ENCODE results near the gene KIAA0232. TPM values are rescaled to one million over a fixed set of nuclear protein-coding genes. Genes with fewer than 3 reads are reported as not detected.

Gene KIAA0232
- total and polyA plus RNA-seq, 2 experiments from 2014 or later, result 20.6 to 21.7 TPM

DNA sequence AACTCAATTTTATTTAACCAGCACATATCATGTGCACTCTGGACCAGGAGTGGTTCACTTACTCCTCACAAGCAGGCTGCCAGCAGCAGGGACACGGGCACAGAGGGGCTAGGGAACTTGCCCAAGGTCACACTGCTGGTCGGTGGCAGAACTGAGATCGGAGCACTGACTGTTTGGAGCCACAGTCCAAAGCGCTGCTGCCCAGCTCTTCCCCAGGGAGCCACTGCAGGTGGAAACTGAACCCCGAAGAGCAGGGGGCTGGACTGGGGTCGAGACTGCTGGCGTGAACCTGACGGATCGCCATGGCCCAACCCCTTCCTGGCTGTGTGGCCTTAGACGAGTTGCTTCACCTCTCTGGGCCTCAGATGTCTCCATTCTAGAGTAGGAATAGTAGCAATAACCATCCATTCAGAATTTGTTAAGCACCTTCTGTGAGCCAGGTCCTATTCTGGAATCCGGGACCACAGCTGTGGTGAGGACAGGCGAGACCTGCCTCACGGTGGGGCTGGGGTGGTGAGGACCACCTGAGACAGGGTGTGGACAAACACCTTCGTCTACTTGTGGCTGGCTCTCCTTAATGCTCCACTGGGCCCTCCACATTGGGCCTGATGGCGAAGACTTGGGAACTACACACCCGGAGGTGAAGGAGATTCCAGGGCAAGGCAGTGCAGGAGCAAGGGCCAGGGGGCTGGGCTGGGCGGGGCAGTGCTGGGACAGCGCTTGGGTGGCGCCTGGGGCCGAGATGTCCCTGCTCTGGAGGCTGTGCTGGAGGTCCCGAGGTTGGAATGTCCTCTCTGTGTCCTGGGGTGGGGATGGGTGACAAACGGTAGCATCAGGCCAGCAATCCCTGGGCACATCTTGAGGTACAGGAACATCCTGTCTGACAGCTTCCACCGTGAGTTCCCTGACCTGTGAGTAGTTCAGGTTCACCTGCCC, 32.0 kb upstream of the KIAA0232 start:
- no peaks in the 10 kb centered on the region for H3K79me2 ChIP-seq (ENCODE audit: insufficient read depth)
- no peaks in the 10 kb centered on the region for H4K20me1 ChIP-seq (ENCODE audit: insufficient read depth)
- no peak overlapping the region for H3K4me2 ChIP-seq (ENCODE audit: unreplicated experiment)
- 78 to 85% methylated on average over 23 of the region's 23 CpGs for WGBS, 2 experiments (ENCODE audit: low coverage in 1 of 2, low lambda C conversion rate in 2 of 2, missing lambda C conversion rate in 2 of 2)
- no peak overlapping the region for H2AFZ ChIP-seq
- in situ Hi-C loops (cut with MboI), result no loop called here
- H3K9ac ChIP-seq, result no peak overlapping the region
- no peaks in the 10 kb centered on the region for H3K36me3 ChIP-seq (ENCODE audit: low read depth)
- no peaks in the 10 kb centered on the region for H3K9me2 ChIP-seq (ENCODE audit: insufficient read depth)
- no peak for DNase-seq
- no peak overlapping the region for H3K4me3 ChIP-seq
- no peaks in the 10 kb centered on the region for H3K27me3 ChIP-seq (replicated peaks; ENCODE audit: insufficient read depth)
- H3F3A ChIP-seq (ENCODE audit: insufficient read depth), result no peaks in the 10 kb centered on the region
- no peaks in the 10 kb centered on the region for H3K9me3 ChIP-seq (ENCODE audit: low read depth)
- TF ChIP-seq EZH2 (IDR thresholded peaks at IDR 0.05; ENCODE audit: insufficient read depth, poor library complexity, severe bottlenecking) (no peak), EZH2phosphoT487 (IDR thresholded peaks at IDR 0.05; ENCODE audit: insufficient read depth, low read depth) (no peak)
- peaks cover 11% of the 10 kb centered on the region for H3K4me1 ChIP-seq (ENCODE audit: insufficient read depth)
- no peak overlapping the region for H3K27ac ChIP-seq

DNA sequence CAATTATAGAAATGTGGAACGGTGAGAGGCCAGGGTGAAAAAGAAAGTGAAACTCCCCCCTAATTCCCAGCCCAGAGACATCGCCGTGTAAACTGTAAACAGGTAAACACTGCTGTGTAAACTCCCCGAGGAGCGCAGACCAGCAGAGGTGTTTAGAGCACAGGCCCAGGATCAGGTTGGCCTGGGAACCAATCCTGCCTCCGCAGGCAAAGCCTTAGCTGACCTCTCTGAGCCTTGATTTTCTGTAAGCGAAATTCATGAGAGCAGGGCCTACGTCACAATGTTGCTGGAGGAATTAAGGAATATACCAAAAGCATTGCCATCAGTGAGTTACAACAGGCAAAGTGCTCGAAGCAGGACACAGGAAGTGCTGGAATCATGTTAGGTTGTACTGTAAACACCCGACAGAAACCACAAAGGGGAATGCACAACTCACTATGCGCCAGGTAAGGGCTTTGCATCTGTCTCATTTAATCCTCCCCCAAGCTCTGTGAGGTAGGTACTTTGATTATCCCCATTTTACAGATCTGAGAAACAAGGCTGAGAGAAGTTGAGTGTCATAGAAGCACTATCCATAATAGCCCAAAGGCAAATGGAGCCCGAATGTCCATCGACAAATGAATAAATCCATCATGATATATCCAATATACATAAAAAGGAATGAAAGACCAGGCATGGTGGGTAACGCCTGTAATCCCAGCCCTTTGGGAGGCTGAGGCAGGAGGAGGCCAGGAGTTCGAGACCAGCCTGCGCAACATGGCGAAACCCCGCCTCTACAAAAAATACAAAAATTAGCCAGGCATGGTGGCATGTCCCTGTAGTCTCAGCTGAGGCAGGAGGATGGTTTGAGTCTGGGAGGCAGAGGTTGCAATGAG, 30.7 kb upstream of the KIAA0232 start:
- TF ChIP-seq EZH2phosphoT487 (IDR thresholded peaks at IDR 0.05; ENCODE audit: insufficient read depth, low read depth) (no peak), EZH2 (IDR thresholded peaks at IDR 0.05; ENCODE audit: insufficient read depth, poor library complexity, severe bottlenecking) (no peak)
- H3K27ac ChIP-seq, result no peak overlapping the region
- H3F3A ChIP-seq (ENCODE audit: insufficient read depth), result no peaks in the 10 kb centered on the region
- 88 to 90% methylated on average over 18 of the region's 18 CpGs for WGBS, 2 experiments (ENCODE audit: low coverage in 1 of 2, low lambda C conversion rate in 2 of 2, missing lambda C conversion rate in 2 of 2)
- H3K9me2 ChIP-seq (ENCODE audit: insufficient read depth), result no peaks in the 10 kb centered on the region
- H3K79me2 ChIP-seq (ENCODE audit: insufficient read depth), result no peaks in the 10 kb centered on the region
- DNase-seq, result no peak
- H4K20me1 ChIP-seq (ENCODE audit: insufficient read depth), result no peaks in the 10 kb centered on the region
- H3K9me3 ChIP-seq (ENCODE audit: low read depth), result no peaks in the 10 kb centered on the region
- H3K27me3 ChIP-seq (replicated peaks; ENCODE audit: insufficient read depth), result no peaks in the 10 kb centered on the region
- no peak overlapping the region for H3K4me2 ChIP-seq (ENCODE audit: unreplicated experiment)
- no peaks in the 10 kb centered on the region for H3K36me3 ChIP-seq (ENCODE audit: low read depth)
- H3K4me1 ChIP-seq (ENCODE audit: insufficient read depth), result peaks cover 11% of the 10 kb centered on the region
- H3K4me3 ChIP-seq, result no peak overlapping the region
- H3K9ac ChIP-seq, result no peak overlapping the region
- no peak overlapping the region for H2AFZ ChIP-seq
- in situ Hi-C loops (cut with MboI), result no loop called here

DNA sequence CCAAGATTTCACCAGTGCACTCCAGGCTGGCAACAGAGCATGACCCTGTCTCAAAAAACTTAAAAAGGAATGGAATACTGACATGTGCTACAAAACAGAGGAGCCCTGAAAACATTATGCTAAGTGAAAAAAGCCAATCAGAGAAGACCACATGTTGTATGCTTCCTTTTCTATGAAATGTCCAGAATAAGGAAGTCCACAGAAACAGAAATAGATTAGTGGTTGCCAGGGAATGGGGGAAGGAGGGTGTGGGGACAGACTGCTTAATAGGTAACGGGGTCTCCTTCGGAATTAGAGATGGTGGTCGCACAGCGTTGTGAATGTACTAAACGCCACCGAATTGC, 30.1 kb upstream of the KIAA0232 start:
- Histone ChIP-seq H3K36me3 (ENCODE audit: low read depth) (no peaks in the 10 kb centered on the region), H3K27me3 (replicated peaks; ENCODE audit: insufficient read depth) (no peaks in the 10 kb centered on the region), H3K4me1 (ENCODE audit: insufficient read depth) (peaks cover 8% of the 10 kb centered on the region), H3K27ac (no peak overlapping the region), H3K4me3 (no peak overlapping the region), H2AFZ (no peak overlapping the region), H3F3A (ENCODE audit: insufficient read depth) (no peaks in the 10 kb centered on the region), H3K79me2 (ENCODE audit: insufficient read depth) (no peaks in the 10 kb centered on the region), H3K9me3 (ENCODE audit: low read depth) (no peaks in the 10 kb centered on the region), H3K9me2 (ENCODE audit: insufficient read depth) (no peaks in the 10 kb centered on the region), H3K4me2 (ENCODE audit: unreplicated experiment) (no peak overlapping the region), H3K9ac (no peak overlapping the region), H4K20me1 (ENCODE audit: insufficient read depth) (no peaks in the 10 kb centered on the region)
- TF ChIP-seq EZH2phosphoT487 (IDR thresholded peaks at IDR 0.05; ENCODE audit: insufficient read depth, low read depth) (no peak), EZH2 (IDR thresholded peaks at IDR 0.05; ENCODE audit: insufficient read depth, poor library complexity, severe bottlenecking) (no peak)
- WGBS, 2 experiments (ENCODE audit: low coverage in 1 of 2, low lambda C conversion rate in 2 of 2, missing lambda C conversion rate in 2 of 2), result 91 to 92% methylated on average over 6 of the region's 6 CpGs
- no peak for DNase-seq
- in situ Hi-C loops (cut with MboI), result no loop called here

DNA sequence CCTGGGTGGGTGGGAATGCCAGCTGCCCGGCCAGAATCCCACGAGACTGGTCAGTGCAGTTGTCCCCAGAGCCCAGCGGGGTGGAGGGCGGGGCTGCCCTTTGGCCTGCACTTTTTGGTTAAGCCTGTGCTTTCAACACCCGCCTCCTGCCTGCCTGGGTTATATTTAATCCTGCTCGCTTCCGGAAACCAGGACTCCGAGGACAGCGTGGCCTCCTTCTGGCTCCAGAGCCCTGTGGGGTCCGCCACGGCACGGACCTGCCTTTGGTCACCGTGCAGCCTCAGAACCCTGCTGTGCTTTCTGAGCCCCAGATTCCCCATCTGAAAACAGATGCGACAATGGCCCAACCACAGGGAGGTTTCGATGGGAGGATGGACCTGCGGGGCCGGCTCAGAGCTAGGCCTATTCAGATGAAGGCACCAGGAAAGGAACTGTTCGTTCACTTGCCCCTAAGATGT, 29.4 kb upstream of the KIAA0232 start:
- 89 to 91% methylated on average over 13 to 18 of the region's 18 CpGs for WGBS, 2 experiments (ENCODE audit: low coverage in 1 of 2, low lambda C conversion rate in 2 of 2, missing lambda C conversion rate in 2 of 2)
- Histone ChIP-seq H3K36me3 (ENCODE audit: low read depth) (no peaks in the 10 kb centered on the region), H4K20me1 (ENCODE audit: insufficient read depth) (no peaks in the 10 kb centered on the region), H3K9ac (no peak overlapping the region), H3F3A (ENCODE audit: insufficient read depth) (no peaks in the 10 kb centered on the region), H3K9me3 (ENCODE audit: low read depth) (no peaks in the 10 kb centered on the region), H3K4me3 (no peak overlapping the region), H3K27me3 (replicated peaks; ENCODE audit: insufficient read depth) (no peaks in the 10 kb centered on the region), H3K27ac (no peak overlapping the region), H2AFZ (no peak overlapping the region), H3K79me2 (ENCODE audit: insufficient read depth) (no peaks in the 10 kb centered on the region), H3K4me2 (ENCODE audit: unreplicated experiment) (no peak overlapping the region), H3K9me2 (ENCODE audit: insufficient read depth) (no peaks in the 10 kb centered on the region), H3K4me1 (ENCODE audit: insufficient read depth) (peaks cover 6% of the 10 kb centered on the region)
- in situ Hi-C loops (cut with MboI), result no loop called here
- no peak for TF ChIP-seq EZH2phosphoT487 (IDR thresholded peaks at IDR 0.05; ENCODE audit: insufficient read depth, low read depth)
- TF ChIP-seq EZH2 (IDR thresholded peaks at IDR 0.05; ENCODE audit: insufficient read depth, poor library complexity, severe bottlenecking), result no peak
- DNase-seq, result no peak

All from GM23248 (cell line).